ENCODE measurements around the gene FEM1A.
A peak's percentile ranks its signal among the peaks of the same experiment; 100 is the strongest.
"Not testable (repeated sequence)": the region's sequence is repeated elsewhere in the genome, so short reads cannot be mapped to it uniquely, and the experiment has no call there.

FEM1A gene

GRCh38 chr19:4775627-4776152, 15.8 kb upstream of the FEM1A start:
- no peak for DNase-seq (ENCODE audit: low spot score)

- DNase-seq (ENCODE audit: low spot score), result peak; percentile 68
These were observed 14.9 kb upstream of the FEM1A start for GRCh38 chr19:4776436-4777211.

- not testable (repeated sequence) for DNase-seq (ENCODE audit: low spot score)
These were observed 13.4 kb upstream of the FEM1A start for GRCh38 chr19:4778124-4778523.

- DNase-seq (ENCODE audit: low spot score), result no peak
These were observed 10.7 kb upstream of the FEM1A start for GRCh38 chr19:4780860-4781259.

GRCh38 chr19:4781801-4782200, 9.7 kb upstream of the FEM1A start:
- DNase-seq (ENCODE audit: low spot score), result no peak

- not testable (repeated sequence) for DNase-seq (ENCODE audit: low spot score)
These were observed 5.0 kb upstream of the FEM1A start for GRCh38 chr19:4786412-4787016.

- not testable (repeated sequence) for DNase-seq (ENCODE audit: low spot score)
These were observed 708 bp downstream of the FEM1A start for GRCh38 chr19:4792019-4792865.

- not testable (repeated sequence) for DNase-seq (ENCODE audit: low spot score)
These were observed 1.3 kb downstream of the FEM1A start for GRCh38 chr19:4792866-4793195.

GRCh38 chr19:4793278-4793677, 1.7 kb downstream of the FEM1A start:
- DNase-seq (ENCODE audit: low spot score), result not testable (repeated sequence)

GRCh38 chr19:4794971-4795370, 3.4 kb downstream of the FEM1A start:
- DNase-seq (ENCODE audit: low spot score), result no peak

GRCh38 chr19:4795400-4795799, 3.9 kb downstream of the FEM1A start:
- no peak for DNase-seq (ENCODE audit: low spot score)

GRCh38 chr19:4800591-4801081, 9.1 kb downstream of the FEM1A start:
- DNase-seq (ENCODE audit: low spot score), result no peak

- DNase-seq (ENCODE audit: low spot score), result no peak
These were observed 9.6 kb downstream of the FEM1A start for GRCh38 chr19:4801085-4801619.

- DNase-seq (ENCODE audit: low spot score), result no peak
These were observed 11.2 kb downstream of the FEM1A start for GRCh38 chr19:4802711-4803110.

GRCh38 chr19:4803736-4804695, 12.5 kb downstream of the FEM1A start:
- DNase-seq (ENCODE audit: low spot score), result no peak

- not testable (repeated sequence) for DNase-seq (ENCODE audit: low spot score)
These were observed 13.6 kb downstream of the FEM1A start for GRCh38 chr19:4805140-4805539.

GRCh38 chr19:4806384-4806783, 14.8 kb downstream of the FEM1A start:
- no peak for DNase-seq (ENCODE audit: low spot score)

- no peak for DNase-seq (ENCODE audit: low spot score)
These were observed 15.7 kb downstream of the FEM1A start for GRCh38 chr19:4807188-4807587.

GRCh38 chr19:4811328-4812131, 20.0 kb downstream of the FEM1A start:
- peak; percentile 48 for DNase-seq (ENCODE audit: low spot score)

Data from COLO829 (cell line).